ENCODE data around the gene LINC01488.

Gene LINC01488

GRCh38 chr11:69531071-69531716, 49.7 kb downstream of the LINC01488 start:
- Histone ChIP-seq H3K36me3 (ENCODE audit: control insufficient read depth in 2 of 2, insufficient read depth in 1 of 2, low read length in 2 of 2) (no peaks in the 10 kb centered on the region), H3K4me3 (ENCODE audit: low read depth, low read length) (no peak overlapping the region), H3K9me3 (ENCODE audit: control insufficient read depth, insufficient read depth, low read depth, low read length) (no peaks in the 10 kb centered on the region), H3K4me1 (ENCODE audit: control insufficient read depth, insufficient read depth, low read length) (no peaks in the 10 kb centered on the region), H3K27ac (ENCODE audit: extremely low read depth, low read depth, low read length) (no peak overlapping the region)
- TF ChIP-seq ZNF426 (tag by site-specific recombination; IDR thresholded peaks at IDR 0.05) (no peak), ZNF202 (tag by site-specific recombination; IDR thresholded peaks at IDR 0.05; ENCODE audit: borderline replicate concordance) (no peak), ZSCAN23 (tag by site-specific recombination; IDR thresholded peaks at IDR 0.05) (no peak), ZFP37 (tag by site-specific recombination; IDR thresholded peaks at IDR 0.05) (no peak), ZBTB1 (tag by site-specific recombination; IDR thresholded peaks at IDR 0.05) (no peak), IKZF3 (tag by site-specific recombination; IDR thresholded peaks at IDR 0.05) (no peak), ZSCAN4 (tag by site-specific recombination; IDR thresholded peaks at IDR 0.05) (no peak), ZNF670 (tag by site-specific recombination; IDR thresholded peaks at IDR 0.05; ENCODE audit: low read depth) (no peak), ZNF366 (tag by site-specific recombination; conservative IDR thresholded peaks at IDR 0.05) (no peak), ZNF341 (tag by site-specific recombination; IDR thresholded peaks at IDR 0.05; ENCODE audit: low read depth) (no peak), ZNF561 (tag by site-specific recombination; IDR thresholded peaks at IDR 0.05; ENCODE audit: borderline replicate concordance) (no peak), ZNF701 (tag by site-specific recombination; IDR thresholded peaks at IDR 0.05) (no peak), FEZF1 (tag by site-specific recombination; IDR thresholded peaks at IDR 0.05) (no peak), ZNF133 (tag by site-specific recombination; IDR thresholded peaks at IDR 0.05) (no peak), MEIS1 (CRISPR knock-in tag; IDR thresholded peaks at IDR 0.05; ENCODE audit: borderline replicate concordance) (no peak), ZNF155 (tag by site-specific recombination; IDR thresholded peaks at IDR 0.05) (no peak)
- POLR2A ChIA-PET, result no interaction called here
- CTCF ChIA-PET, result interaction anchor here (0.6 to 0.8 kb wide), 2 partner anchors 136 to 875 kb away, joined by 3 to 4 read pairs; no protein-coding TSS in a partner anchor

- Histone ChIP-seq H3K9me3 (ENCODE audit: control insufficient read depth, insufficient read depth, low read depth, low read length) (no peaks in the 10 kb centered on the region), H3K27ac (ENCODE audit: extremely low read depth, low read depth, low read length) (no peak overlapping the region), H3K36me3 (ENCODE audit: control insufficient read depth in 2 of 2, insufficient read depth in 1 of 2, low read length in 2 of 2) (no peaks in the 10 kb centered on the region), H3K4me3 (ENCODE audit: low read depth, low read length) (no peak overlapping the region), H3K4me1 (ENCODE audit: control insufficient read depth, insufficient read depth, low read length) (no peaks in the 10 kb centered on the region)
- CTCF ChIA-PET, result interaction anchor here (0.8 kb wide), 1 partner anchor 136 kb away, joined by 3 read pairs; no protein-coding TSS in a partner anchor
- POLR2A ChIA-PET, result no interaction called here
- no peak for TF ChIP-seq ZNF214 (tag by site-specific recombination; IDR thresholded peaks at IDR 0.05; ENCODE audit: borderline replicate concordance)
- TF ChIP-seq ZNF645 (tag by site-specific recombination; IDR thresholded peaks at IDR 0.05), result no peak
- TF ChIP-seq ZNF558 (tag by site-specific recombination; IDR thresholded peaks at IDR 0.05), result no peak
- no peak for TF ChIP-seq KLF10 (tag by site-specific recombination; IDR thresholded peaks at IDR 0.05)
- no peak for TF ChIP-seq ZNF514 (tag by site-specific recombination; IDR thresholded peaks at IDR 0.05)
- no peak for TF ChIP-seq ZNF837 (tag by site-specific recombination; IDR thresholded peaks at IDR 0.05)
- TF ChIP-seq MYNN (tag by site-specific recombination; IDR thresholded peaks at IDR 0.05; ENCODE audit: borderline replicate concordance), result no peak
- no peak for TF ChIP-seq SP7 (tag by site-specific recombination; IDR thresholded peaks at IDR 0.05)
- TF ChIP-seq ZNF362 (tag by site-specific recombination; IDR thresholded peaks at IDR 0.05), result no peak
- TF ChIP-seq MZF1 (tag by site-specific recombination; IDR thresholded peaks at IDR 0.05; ENCODE audit: borderline replicate concordance), result no peak
- TF ChIP-seq SCRT2 (tag by site-specific recombination; IDR thresholded peaks at IDR 0.05), result no peak
- no peak for TF ChIP-seq ZSCAN5A (tag by site-specific recombination; IDR thresholded peaks at IDR 0.05)
- no peak for TF ChIP-seq TSHZ1 (tag by site-specific recombination; IDR thresholded peaks at IDR 0.05; ENCODE audit: borderline replicate concordance)
These were observed 50.2 kb downstream of the LINC01488 start for GRCh38 chr11:69531717-69532088.
